ENCODE measurements around the gene ICAM4. TPM values are rescaled to one million over a fixed set of nuclear protein-coding genes. Genes with fewer than 3 reads are reported as not detected.

Gene ICAM4
- polyA plus RNA-seq, 1 of the 3 experiments (the other 2 are of a cell fraction): 0.05 TPM

DNA sequence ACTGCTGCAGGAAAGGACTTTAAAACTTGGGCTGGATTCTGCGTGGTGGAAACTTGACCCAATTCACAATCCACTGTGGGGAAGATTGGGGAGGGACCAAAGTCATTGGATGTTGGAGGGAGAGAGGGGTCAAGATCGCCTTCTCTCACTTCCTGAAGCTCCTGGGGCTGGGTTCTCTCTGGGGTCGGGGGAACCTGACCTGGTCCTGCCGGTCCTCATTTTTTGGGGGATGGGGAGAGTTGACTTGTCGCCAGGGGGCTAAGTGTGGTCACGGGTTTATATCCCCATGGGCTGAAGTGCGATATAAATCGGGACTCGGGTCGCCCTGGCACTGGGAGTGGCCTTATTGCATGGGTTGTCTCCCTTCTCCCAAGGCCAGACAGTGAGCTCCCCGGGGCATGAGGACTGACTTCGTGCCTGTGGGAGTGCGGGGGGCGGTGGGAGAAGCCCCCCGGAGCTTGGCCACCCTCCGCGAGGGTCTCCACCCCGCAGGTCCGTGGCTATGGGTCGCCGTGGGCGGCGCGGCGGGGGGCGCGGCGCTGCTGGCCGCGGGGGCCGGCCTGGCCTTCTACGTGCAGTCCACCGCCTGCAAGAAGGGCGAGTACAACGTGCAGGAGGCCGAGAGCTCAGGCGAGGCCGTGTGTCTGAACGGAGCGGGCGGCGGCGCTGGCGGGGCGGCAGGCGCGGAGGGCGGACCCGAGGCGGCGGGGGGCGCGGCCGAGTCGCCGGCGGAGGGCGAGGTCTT is 9.3 kb downstream of the ICAM4 start:
- Histone ChIP-seq H3K36me3 (replicated peaks in 1 of 2; ENCODE audit: control insufficient read depth in 1 of 2, insufficient read depth in 2 of 2, low read length in 1 of 2) (no peaks in the 10 kb centered on the region), H3K9ac (no peak overlapping the region), H4K20me1 (ENCODE audit: insufficient read depth) (no peaks in the 10 kb centered on the region), H3K79me2 (ENCODE audit: insufficient read depth) (no peaks in the 10 kb centered on the region), H2AFZ (ENCODE audit: low read depth) (no peak overlapping the region), H3K4me2 (peak overlapping the region; percentile 19; the same call in 1 of the 2 replicates), H3K9me2 (no peaks in the 10 kb centered on the region), H3K4me1 (ENCODE audit: control insufficient read depth in 1 of 2, insufficient read depth in 2 of 2, low read depth in 1 of 2, low read length in 1 of 2) (peaks cover 0 to 21% of the 10 kb centered on the region in 2 experiments; a peak in 1 of 4 replicates), H3K4me3 (ENCODE audit: low read depth in 2 of 2, low read length in 1 of 2) (no peak overlapping the region), H3K27ac (ENCODE audit: low read depth in 2 of 2, low read length in 1 of 2) (no peak overlapping the region), H3K27me3 (ENCODE audit: insufficient read depth) (no peaks in the 10 kb centered on the region), H3F3A (replicated peaks; ENCODE audit: insufficient read depth) (no peaks in the 10 kb centered on the region), H3K9me3 (no peaks in the 10 kb centered on the region)
- no peak for TF ChIP-seq EP300 (IDR thresholded peaks at IDR 0.05; ENCODE audit: borderline replicate concordance in 1 of 2, low read depth in 1 of 2, low read length in 1 of 2)
- TF ChIP-seq, protein P1, sequence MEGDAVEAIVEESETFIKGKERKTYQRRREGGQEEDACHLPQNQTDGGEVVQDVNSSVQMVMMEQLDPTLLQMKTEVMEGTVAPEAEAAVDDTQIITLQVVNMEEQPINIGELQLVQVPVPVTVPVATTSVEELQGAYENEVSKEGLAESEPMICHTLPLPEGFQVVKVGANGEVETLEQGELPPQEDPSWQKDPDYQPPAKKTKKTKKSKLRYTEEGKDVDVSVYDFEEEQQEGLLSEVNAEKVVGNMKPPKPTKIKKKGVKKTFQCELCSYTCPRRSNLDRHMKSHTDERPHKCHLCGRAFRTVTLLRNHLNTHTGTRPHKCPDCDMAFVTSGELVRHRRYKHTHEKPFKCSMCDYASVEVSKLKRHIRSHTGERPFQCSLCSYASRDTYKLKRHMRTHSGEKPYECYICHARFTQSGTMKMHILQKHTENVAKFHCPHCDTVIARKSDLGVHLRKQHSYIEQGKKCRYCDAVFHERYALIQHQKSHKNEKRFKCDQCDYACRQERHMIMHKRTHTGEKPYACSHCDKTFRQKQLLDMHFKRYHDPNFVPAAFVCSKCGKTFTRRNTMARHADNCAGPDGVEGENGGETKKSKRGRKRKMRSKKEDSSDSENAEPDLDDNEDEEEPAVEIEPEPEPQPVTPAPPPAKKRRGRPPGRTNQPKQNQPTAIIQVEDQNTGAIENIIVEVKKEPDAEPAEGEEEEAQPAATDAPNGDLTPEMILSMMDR (IDR thresholded peaks at IDR 0.05): no peak
- TF ChIP-seq, protein P2, sequence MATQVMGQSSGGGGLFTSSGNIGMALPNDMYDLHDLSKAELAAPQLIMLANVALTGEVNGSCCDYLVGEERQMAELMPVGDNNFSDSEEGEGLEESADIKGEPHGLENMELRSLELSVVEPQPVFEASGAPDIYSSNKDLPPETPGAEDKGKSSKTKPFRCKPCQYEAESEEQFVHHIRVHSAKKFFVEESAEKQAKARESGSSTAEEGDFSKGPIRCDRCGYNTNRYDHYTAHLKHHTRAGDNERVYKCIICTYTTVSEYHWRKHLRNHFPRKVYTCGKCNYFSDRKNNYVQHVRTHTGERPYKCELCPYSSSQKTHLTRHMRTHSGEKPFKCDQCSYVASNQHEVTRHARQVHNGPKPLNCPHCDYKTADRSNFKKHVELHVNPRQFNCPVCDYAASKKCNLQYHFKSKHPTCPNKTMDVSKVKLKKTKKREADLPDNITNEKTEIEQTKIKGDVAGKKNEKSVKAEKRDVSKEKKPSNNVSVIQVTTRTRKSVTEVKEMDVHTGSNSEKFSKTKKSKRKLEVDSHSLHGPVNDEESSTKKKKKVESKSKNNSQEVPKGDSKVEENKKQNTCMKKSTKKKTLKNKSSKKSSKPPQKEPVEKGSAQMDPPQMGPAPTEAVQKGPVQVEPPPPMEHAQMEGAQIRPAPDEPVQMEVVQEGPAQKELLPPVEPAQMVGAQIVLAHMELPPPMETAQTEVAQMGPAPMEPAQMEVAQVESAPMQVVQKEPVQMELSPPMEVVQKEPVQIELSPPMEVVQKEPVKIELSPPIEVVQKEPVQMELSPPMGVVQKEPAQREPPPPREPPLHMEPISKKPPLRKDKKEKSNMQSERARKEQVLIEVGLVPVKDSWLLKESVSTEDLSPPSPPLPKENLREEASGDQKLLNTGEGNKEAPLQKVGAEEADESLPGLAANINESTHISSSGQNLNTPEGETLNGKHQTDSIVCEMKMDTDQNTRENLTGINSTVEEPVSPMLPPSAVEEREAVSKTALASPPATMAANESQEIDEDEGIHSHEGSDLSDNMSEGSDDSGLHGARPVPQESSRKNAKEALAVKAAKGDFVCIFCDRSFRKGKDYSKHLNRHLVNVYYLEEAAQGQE (IDR thresholded peaks at IDR 0.05; ENCODE audit: low read depth, low read length): no peak
- TF ChIP-seq FOXM1 (IDR thresholded peaks at IDR 0.05; ENCODE audit: low read depth): no peak
- TF ChIP-seq FOXJ3 (CRISPR knock-in tag; IDR thresholded peaks at IDR 0.05): no peak
- TF ChIP-seq FOSL2 (IDR thresholded peaks at IDR 0.05; ENCODE audit: borderline replicate concordance, low read depth): no peak
- TF ChIP-seq, protein P3, sequence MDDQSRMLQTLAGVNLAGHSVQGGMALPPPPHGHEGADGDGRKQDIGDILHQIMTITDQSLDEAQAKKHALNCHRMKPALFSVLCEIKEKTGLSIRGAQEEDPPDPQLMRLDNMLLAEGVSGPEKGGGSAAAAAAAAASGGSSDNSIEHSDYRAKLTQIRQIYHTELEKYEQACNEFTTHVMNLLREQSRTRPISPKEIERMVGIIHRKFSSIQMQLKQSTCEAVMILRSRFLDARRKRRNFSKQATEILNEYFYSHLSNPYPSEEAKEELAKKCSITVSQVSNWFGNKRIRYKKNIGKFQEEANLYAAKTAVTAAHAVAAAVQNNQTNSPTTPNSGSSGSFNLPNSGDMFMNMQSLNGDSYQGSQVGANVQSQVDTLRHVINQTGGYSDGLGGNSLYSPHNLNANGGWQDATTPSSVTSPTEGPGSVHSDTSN (IDR thresholded peaks at IDR 0.05): no peak
- TF ChIP-seq RXRA (IDR thresholded peaks at IDR 0.05; ENCODE audit: borderline replicate concordance, low read depth): no peak
- TF ChIP-seq RAD21 (IDR thresholded peaks at IDR 0.05; ENCODE audit: low read length): no peak
- no peak for TF ChIP-seq EZH2phosphoT487 (IDR thresholded peaks at IDR 0.05; ENCODE audit: borderline replicate concordance, low read depth)
- ChIA-PET POLR2A (no interaction called here), CTCF (interaction anchor here (1.3 kb wide), 1 partner anchor 37 kb away, joined by 3 read pairs; no protein-coding TSS in a partner anchor)
- 68% methylated on average over 43 of the region's 58 CpGs for WGBS (ENCODE audit: low lambda C conversion rate)
- DNase-seq: peak; percentile 58
